Erythroblast (primary cell): Measurements from ENCODE around the gene GPS1.

Experiments used
- GATA1 ChIP-seq: IDR thresholded peaks from 2 replicates; pipeline ENCODE4 v1.6.1; 2011; ENCODE audit warnings: low read depth, mild to moderate bottlenecking, control low read depth, low read length, moderate library complexity
- POLR2A ChIP-seq: IDR thresholded peaks from 2 replicates; pipeline ENCODE4 v1.6.1; 2011; ENCODE audit warnings: mild to moderate bottlenecking, low read length

DNA sequence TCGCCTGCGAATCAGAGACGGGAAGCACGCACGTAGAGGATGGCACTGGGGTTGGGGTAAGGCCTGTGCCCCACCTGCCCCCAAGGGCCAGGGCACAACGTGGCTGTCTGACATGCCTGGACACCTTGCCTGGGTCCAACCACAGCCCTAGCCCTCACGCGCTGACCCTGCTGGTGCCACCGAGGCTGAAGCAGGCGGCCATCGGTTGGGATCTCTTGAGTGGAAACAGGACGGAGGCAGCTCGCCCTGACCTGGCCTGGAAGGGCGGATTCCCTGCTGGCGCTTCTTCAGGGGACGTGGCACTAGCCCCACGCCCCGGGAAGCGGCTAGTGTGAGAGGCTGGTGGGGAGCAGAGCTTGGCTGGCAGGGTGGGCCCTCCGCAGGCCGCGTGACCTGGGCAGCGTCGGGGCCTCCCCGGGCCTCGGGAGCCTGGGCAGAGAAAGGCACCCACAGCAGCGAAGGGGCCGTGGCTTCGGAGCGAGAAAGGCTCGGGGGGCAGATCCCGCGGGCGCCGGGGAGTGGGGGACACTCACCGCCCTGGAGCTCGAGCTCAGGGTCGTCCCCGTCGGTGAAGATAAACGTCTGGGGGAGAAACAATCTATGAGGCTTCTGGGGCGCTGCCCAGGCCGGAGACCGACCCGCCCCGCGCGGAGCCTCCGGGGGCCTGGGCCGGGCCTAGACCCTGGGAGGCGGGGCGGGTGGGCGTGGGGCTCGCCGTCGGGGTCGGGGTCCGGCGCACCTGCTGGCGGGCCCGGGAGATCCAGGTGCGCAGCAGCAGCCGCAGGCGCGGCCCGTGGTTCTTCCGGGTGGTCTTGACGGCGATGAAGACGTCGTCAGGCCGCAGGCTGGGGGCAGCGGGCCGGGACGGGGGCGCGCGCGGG lies 697 bp upstream of the GPS1 start:
- TF ChIP-seq GATA1 (no peak), POLR2A (no peak)
